ENCODE measurements around the gene HPS6.
"Not testable (repeated sequence)": the region's sequence is repeated elsewhere in the genome, so short reads cannot be mapped to it uniquely, and the experiment has no call there.

The HPS6 gene

GRCh38 chr10:102064868-102065560, at the start of gene HPS6:
HPS6 (plus strand) TSS chr10:102065349; CDS start chr10:102065475, 126 bp downstream.
- DNase-seq: peak; percentile 58

GRCh38 chr10:102016416-102016815, 48.7 kb upstream of the HPS6 start:
- DNase-seq: no peak

GRCh38 chr10:102017295-102017694, 47.9 kb upstream of the HPS6 start:
- DNase-seq: no peak

GRCh38 chr10:102020938-102021337, 44.2 kb upstream of the HPS6 start:
- DNase-seq: no peak

GRCh38 chr10:102024799-102025198, 40.4 kb upstream of the HPS6 start:
- no peak for DNase-seq

- DNase-seq: no peak
These were observed 37.9 kb upstream of the HPS6 start for GRCh38 chr10:102027261-102027660.

GRCh38 chr10:102033787-102034186, 31.4 kb upstream of the HPS6 start:
- no peak for DNase-seq

- not testable (repeated sequence) for DNase-seq
These were observed 29.3 kb upstream of the HPS6 start for GRCh38 chr10:102035807-102036206.

- DNase-seq: no peak
These were observed 26.7 kb upstream of the HPS6 start for GRCh38 chr10:102038410-102038809.

- no peak for DNase-seq
These were observed 24.7 kb upstream of the HPS6 start for GRCh38 chr10:102040305-102041050.

GRCh38 chr10:102045292-102045691, 19.9 kb upstream of the HPS6 start:
- DNase-seq: no peak

GRCh38 chr10:102046095-102046494, 19.1 kb upstream of the HPS6 start:
- DNase-seq: no peak

GRCh38 chr10:102054881-102055646, 10.1 kb upstream of the HPS6 start:
- DNase-seq: not testable (repeated sequence)

GRCh38 chr10:102055647-102056419, 9.3 kb upstream of the HPS6 start, which contains the start of gene ARMH3:
ARMH3 (minus strand) TSS chr10:102056173; CDS start chr10:102040114, 16,059 bp downstream.
- DNase-seq: peak; percentile 83

GRCh38 chr10:102059987-102060386, 5.2 kb upstream of the HPS6 start:
- DNase-seq: no peak

GRCh38 chr10:102064503-102064867, 664 bp upstream of the HPS6 start:
- no peak for DNase-seq

GRCh38 chr10:102065561-102066398, 631 bp downstream of the HPS6 start:
- no peak for DNase-seq

- DNase-seq: no peak
These were observed 1.4 kb downstream of the HPS6 start for GRCh38 chr10:102066399-102067088.

GRCh38 chr10:102067091-102067916, 2.2 kb downstream of the HPS6 start:
- DNase-seq: no peak

GRCh38 chr10:102068216-102068615, 3.1 kb downstream of the HPS6 start:
- DNase-seq: no peak

Measured in NCI-H1436 treated with DMSO at 0.1 percent for 48 hours (cell line).